Activated naive CD4-positive, alpha-beta T cell treated with anti-CD3 and anti-CD28 coated beads, Interleukin-2, amount 50 U/mL, for 72 hours (primary cell): Measurements from ENCODE around the gene RAMP3. TPM values are rescaled to one million over a fixed set of nuclear protein-coding genes. Genes with fewer than 3 reads are reported as not detected.

Experiments
- ATAC-seq, 2 donors: fragments of 150-1000 bp; cut with Tn5 transposase; 2 replicates each; pipeline ENCODE4 v1.10.0; 2021; ENCODE audit warnings: mild to moderate bottlenecking in 2 of 2, moderate library complexity in 2 of 2
- DNase-seq, 2 donors: peaks; one replicate each; pipeline ENCODE4 v3.0.0; 2021 to 2022; ENCODE audit warnings: low spot score in 2 of 2
- H3K27ac Mint-ChIP-seq, 2 donors: one replicate each; pipeline ENCODE4 v1.8.0; 2022; ENCODE audit warnings: mild to moderate bottlenecking in 2 of 2, mixed read lengths in 2 of 2
- H3K36me3 Mint-ChIP-seq, 2 donors: one replicate each; pipeline ENCODE4 v1.8.0; 2022; ENCODE audit warnings: mixed read lengths in 2 of 2
- H3K9me3 Mint-ChIP-seq, 2 donors: one replicate each; pipeline ENCODE4 v1.8.0; 2022; ENCODE audit warnings: mixed read lengths in 2 of 2
- total RNA-seq, 2 donors: library from RNA; stranded (reverse); gene quantifications; one replicate each; pipeline ENCODE4 v1.2.3, GENCODE V29; 2022

RAMP3 gene
- total RNA-seq, 2 donors from 2014 or later, result 0.50 TPM; not detected in 1

DNA sequence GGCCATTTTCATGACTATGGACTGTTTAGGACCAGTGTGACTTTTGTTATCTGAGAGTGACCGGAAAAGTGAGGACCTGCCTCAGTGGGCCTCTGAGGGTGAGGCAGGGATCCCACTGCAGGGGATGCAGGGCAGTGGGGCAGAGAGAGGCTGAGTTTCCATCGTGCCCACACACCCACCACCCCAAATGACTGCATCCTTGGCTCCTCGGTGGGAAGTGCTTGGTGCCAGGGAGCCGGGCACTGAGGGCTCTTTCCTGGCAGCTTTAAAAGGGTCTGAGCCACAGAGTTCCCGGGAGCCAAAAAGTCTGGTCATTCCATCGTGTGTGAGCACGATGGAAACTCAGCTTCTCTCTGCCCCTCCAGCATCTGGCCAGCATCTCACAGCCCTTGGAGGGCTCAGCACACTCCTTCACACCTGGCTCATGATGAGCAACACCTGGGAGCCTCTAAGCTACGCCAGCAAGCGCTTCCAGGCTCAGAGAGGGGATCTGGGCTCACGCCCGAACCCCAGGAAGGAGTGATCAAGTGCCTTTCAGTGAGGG is 59.1 kb downstream of the RAMP3 start:
- no peak overlapping the region for H3K27ac Mint-ChIP-seq
- ATAC-seq (no peak), DNase-seq (no peak)
- H3K36me3 Mint-ChIP-seq, result peaks cover 0 to 6% of the 10 kb centered on the region in 2 donors
- peaks cover 0 to 5% of the 10 kb centered on the region in 2 donors for H3K9me3 Mint-ChIP-seq

DNA sequence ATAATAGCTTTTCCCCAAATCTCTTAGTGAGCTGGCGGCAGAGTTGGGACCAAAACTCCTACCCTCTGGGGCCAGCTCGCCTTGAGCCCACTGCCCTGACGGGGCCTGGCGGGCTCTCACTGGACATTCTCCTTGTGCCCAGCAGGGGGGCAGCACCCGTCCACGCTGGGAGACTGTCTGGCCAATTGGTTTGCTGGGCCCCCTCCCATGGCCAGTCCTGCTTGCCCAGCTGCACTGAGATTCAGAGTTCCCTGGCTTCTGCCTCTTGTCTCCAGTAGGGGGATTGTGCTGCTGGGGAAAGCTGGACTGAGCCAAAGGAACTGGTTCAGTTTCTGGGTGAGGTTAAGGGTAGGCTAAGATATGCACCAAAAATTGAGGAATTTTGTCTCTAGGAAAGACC is 59.8 kb downstream of the RAMP3 start:
- ATAC-seq (no peak), DNase-seq (no peak)
- H3K36me3 Mint-ChIP-seq, result no peaks in the 10 kb centered on the region
- peaks cover 0 to 5% of the 10 kb centered on the region in 2 donors for H3K9me3 Mint-ChIP-seq
- H3K27ac Mint-ChIP-seq, result no peak overlapping the region

DNA sequence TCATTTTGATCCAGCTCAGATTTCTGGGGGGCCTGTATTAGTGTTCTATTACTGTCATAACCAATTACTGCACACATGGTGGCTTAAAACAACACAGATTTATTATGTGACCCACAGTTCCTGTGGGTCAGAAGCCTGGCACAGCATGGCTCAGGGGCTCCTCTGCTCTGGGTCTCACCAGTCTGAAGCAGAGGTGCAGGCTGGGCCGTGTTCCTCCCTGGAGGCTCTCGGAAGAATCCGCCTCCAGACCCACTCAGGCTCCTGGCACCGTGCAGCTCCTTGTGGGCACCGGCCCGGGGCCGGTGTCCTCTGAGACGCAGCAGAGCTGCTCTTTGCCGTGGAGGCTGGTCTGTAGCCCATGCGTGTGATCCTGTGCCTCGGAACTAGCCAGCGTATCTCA is 61.5 kb downstream of the RAMP3 start:
- H3K9me3 Mint-ChIP-seq, result no peaks in the 10 kb centered on the region
- no peak for ATAC-seq

DNA sequence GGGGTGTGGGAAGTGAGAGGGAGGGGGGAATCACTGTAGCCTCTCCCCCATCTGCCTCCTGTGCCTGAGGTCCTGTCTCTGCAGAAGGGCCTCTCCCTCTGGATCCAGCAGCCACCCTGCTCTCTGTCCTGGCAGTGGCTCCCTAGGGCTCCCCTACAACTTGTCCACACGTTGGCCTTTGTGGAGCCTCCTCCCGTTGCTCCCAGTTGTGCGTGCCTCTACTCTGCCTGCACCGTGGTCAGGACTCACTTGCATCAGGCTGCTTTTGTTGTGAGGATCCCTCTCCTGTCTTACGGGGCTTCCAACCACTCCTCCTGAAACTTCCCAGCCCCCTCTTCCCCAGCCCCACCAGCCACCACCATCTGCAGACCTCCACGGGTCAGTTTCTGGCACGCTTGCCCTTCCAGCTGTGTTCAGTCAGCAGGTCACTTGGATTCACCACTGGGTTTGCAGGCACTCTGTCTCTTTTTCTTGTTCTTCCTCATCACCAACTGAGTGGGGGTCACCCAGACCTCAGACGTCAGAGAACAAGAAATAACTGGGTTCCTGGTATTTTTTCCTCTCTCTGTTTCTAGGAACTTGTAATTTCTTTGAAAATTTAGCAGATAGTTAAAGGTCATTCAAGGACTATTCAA is 62.3 kb downstream of the RAMP3 start:
- no peak overlapping the region for H3K27ac Mint-ChIP-seq
- no peaks in the 10 kb centered on the region for H3K36me3 Mint-ChIP-seq
- DNase-seq (no peak), ATAC-seq (no peak)
- H3K9me3 Mint-ChIP-seq, result no peaks in the 10 kb centered on the region

More for the DNA sequence above, 61.5 kb downstream of the RAMP3 start:
- no peak overlapping the region for H3K27ac Mint-ChIP-seq
- no peak for DNase-seq
- H3K36me3 Mint-ChIP-seq, result no peaks in the 10 kb centered on the region

DNA sequence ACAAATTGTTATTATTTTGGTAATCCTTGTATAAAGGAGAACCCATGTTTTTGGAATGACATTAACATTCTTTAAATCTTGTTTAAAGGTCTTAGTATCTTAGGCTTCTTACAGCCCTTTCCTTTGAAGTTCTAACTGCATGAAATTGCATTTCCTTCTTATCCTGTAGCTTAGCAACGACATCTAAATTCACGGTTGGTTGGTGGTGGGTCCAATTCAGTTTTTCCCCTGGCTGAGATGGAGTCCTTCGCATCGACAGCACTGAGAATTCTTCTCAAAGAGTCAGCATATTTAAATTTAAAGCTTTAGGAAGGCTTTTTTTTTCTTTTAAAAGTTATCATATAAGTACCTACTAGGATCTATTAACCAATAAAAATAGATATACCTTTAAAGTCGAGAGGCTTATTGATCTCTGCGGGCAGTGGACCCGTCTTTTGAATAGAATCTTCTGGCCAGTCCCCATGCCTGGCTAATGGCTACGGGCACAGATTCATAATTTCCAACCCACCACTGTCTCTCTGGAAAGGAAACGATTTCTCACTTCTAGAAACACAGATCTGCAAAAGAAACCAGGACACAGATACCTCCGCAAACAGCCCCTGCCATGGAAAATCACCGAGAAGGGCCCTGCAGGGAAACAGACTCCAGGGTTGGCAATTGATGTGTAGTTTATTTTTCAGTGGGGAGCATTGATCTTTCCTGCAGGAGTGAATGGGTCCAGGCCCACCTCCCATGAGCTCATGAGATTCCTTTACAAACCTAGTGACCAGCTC is 63.4 kb downstream of the RAMP3 start:
- no peaks in the 10 kb centered on the region for H3K36me3 Mint-ChIP-seq
- DNase-seq (no peak), ATAC-seq (no peak)
- H3K9me3 Mint-ChIP-seq, result no peaks in the 10 kb centered on the region
- H3K27ac Mint-ChIP-seq, result no peak overlapping the region

DNA sequence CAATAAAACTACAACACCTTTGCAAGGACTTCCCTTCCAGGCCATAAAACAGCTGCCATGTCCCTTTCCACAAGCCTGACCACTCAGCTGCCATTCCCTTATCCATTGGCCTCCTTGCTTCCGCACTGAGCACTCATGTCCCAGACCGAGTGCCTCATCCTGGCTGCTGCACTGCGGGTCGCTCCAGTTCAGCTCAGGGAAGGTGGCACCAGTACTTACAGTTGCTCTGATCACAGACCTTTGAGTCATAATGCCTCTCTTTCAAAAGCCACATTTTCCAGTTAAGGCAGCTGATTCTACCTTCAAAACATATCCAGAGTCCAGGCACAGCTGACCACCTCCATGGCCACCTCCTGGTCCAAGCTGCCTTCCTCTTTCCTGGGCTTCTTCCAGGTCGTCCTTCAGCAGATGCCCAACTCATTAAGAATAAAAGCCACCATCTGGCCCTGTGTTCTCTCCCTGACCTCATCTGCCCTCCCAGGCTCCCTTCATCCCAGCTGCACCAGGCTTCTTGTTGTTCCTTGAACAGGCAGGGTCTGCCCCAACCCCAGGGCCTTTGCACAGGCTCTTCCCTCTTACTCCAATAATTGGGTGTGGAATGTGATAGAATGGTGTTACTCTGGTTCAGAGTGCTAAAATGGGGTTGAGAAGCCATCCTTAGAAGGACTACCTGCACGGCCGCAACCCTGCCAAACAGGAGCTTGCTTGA is 64.5 kb downstream of the RAMP3 start:
- no peaks in the 10 kb centered on the region for H3K36me3 Mint-ChIP-seq
- ATAC-seq, result no peak

DNA sequence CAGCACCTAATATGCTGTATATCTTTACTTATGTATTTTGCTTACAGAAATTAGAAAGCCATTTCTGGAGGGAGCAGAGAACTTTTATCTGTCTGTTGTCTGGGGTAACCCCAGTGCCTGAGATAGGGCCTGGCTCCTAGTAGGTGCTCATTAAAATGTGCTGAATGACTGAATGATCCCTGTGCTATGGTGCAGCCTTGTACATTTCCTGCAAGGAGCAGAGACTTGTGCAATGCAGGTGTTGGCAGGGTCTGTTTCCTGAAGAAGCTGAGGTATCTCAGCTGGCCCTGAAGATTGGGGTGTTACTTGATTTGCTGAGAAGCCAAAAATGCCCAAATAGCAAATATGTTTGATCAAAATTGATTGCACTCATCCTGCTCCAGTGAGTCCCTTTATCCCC is 65.5 kb downstream of the RAMP3 start:
- DNase-seq (no peak), ATAC-seq (no peak)
- Mint-ChIP-seq H3K9me3 (no peaks in the 10 kb centered on the region), H3K36me3 (no peaks in the 10 kb centered on the region), H3K27ac (no peak overlapping the region)

More for the DNA sequence above, 64.5 kb downstream of the RAMP3 start:
- H3K9me3 Mint-ChIP-seq, result no peaks in the 10 kb centered on the region
- DNase-seq, result no peak
- no peak overlapping the region for H3K27ac Mint-ChIP-seq

DNA sequence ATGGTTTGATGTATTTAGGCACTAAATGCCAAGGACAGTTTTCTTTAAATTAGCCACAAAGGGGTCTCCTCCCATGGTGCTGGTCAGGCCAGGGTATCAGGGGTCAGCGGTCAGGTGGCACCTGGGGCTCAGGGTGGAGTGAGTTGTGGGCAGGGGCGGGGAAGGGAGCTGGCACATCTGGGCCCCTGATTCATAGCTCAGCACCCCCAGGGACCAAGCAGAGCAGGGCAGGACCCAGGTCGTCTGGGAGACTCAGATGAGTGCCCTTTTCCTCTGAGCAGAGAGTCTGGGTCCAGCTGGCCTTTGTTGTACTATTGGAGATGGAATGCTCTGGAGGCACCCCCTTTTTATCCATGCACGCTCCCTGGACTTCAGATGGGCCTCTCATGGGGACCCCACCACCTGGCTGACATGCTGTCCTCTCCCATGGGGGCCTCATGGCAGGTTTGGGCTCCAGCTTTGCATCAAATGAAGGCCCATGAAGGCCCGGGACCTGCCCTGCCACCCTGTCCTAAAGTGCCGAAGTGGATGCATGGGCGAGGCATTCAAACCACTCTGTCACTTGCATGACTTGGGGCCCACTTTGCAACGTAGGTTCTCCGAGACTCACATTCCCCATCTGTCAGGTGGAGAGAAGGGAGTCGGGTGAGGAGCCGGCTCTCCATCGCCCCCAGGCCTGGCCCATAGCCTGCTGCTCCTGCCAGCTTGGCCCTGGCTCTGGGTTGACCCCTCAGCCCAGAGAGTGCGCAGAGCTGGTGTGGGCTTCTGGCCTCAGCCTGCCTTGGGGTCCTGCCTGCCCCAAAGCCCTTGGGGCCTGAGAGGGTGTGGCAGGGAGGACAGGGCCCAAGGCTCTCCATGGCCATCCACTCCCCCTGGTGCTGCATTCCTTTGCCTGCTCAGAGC is 66.4 kb downstream of the RAMP3 start:
- H3K9me3 Mint-ChIP-seq, result no peaks in the 10 kb centered on the region
- H3K36me3 Mint-ChIP-seq, result no peaks in the 10 kb centered on the region
- H3K27ac Mint-ChIP-seq, result no peak overlapping the region
- ATAC-seq (no peak), DNase-seq (no peak)

DNA sequence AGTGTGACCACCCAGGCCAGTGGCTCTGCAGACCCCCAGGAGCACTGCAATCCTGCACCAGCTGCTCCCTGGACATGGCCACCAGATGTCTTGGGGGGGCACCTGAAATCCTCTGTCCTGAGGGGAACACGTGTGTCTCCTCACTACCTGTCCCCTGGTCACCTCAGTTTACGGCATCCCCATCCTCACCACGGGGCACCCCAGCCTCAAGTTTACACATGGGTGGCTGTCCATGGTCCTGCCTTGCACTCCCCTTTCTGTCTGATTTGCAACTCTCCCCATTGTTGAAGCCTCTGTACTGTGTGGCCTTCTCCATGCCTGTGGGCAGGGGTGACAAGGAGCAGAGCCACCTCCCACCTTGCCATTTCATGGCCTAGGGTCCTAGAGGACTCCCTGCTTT is 67.2 kb downstream of the RAMP3 start:
- Mint-ChIP-seq H3K9me3 (no peaks in the 10 kb centered on the region), H3K27ac (peak overlapping the region in 1 of 2 donors; percentile 33), H3K36me3 (no peaks in the 10 kb centered on the region)
- ATAC-seq, result no peak
- no peak for DNase-seq

DNA sequence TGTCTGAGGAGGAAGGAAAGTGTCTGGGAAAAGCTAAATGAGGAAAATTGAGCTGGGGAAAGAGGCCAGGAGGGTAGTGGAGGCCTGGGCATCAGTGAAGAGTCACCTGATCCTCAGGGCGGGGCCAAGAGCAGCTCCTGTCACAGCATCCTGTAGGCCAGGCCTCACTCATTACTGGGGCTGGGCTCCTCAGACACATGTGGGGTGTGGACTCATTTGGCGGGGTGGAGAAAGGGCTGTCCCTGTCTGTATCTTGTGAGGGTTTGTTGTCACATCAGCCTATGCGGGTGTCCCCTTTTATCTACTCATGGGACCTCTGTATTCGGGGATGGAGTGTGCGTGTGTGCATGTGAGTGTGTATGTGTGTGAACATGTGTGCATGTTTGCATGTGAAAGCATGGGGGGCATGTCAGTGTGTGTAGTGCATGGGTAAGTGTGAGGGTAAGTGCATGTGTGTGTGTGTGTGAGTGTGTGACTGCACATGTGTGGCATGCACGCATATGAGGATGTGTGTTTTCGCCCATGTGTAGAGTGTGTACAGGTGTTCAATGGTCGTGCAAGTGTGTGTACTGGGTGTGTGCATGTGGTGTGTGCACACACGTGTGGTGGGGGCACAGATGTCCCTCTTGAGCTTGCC is 67.8 kb downstream of the RAMP3 start:
- peak overlapping the region in 1 of 2 donors; percentile 33 for H3K27ac Mint-ChIP-seq
- DNase-seq (no peak), ATAC-seq (no peak)
- no peaks in the 10 kb centered on the region for H3K36me3 Mint-ChIP-seq
- H3K9me3 Mint-ChIP-seq, result no peaks in the 10 kb centered on the region

DNA sequence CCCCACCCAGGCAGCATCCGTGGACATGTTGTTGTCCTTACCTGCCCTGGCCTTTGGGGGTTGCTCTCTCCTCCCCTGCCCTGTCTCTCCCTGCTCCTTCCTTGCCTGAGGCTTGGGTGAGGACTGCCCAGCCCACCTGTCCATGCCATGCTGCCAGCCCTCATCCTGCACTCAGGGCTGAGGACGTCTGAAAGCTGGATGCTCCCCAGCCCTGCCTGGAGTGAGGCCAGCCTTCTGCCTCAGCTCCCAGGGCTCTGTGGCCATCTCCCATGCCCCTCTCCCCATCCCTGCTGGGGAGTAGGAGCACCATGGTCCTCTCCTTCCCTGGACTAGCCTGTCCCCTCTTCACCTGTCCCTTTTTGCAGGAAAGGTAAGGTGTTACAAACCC is 68.4 kb downstream of the RAMP3 start:
- no peaks in the 10 kb centered on the region for H3K36me3 Mint-ChIP-seq
- no peaks in the 10 kb centered on the region for H3K9me3 Mint-ChIP-seq
- DNase-seq (no peak), ATAC-seq (no peak)
- no peak overlapping the region for H3K27ac Mint-ChIP-seq

DNA sequence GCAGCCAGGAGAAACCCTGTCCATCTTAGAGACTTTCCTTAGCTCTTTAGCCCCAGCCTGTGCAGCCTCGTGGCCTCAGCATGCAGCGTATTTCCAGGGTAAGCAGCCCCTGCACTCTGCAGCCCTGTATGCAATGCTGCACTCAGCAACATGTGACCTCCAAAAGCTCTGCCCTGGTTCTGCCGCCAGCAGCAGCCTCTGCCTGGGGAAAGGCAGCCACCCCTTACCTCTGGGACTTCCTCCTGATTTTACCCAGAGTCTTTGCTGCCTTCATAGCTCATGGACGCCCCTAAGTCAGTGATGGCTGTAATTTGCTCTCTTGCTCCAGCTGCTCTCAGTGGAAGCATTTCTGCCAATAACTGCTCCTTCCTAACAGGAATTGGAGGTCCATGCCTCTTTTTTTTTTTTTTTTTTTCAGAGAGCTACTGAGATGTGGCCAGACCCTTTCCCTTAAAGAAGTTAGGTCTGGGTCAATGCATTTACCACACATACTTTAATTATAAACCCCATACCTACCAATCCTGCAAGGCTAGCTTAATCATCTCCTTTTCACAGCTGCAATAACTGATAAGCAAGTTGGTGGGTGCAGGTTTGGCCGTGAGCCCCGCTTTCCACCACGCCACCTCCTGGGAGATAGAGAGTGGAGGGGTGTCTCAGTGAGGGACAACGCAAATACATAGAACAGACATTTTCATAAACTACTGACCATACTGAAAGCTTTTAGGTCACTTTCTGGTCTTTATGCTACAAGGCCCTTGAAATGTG is 71.7 kb downstream of the RAMP3 start:
- Mint-ChIP-seq H3K9me3 (no peaks in the 10 kb centered on the region), H3K36me3 (no peaks in the 10 kb centered on the region), H3K27ac (no peak overlapping the region)
- DNase-seq (no peak), ATAC-seq (no peak)

DNA sequence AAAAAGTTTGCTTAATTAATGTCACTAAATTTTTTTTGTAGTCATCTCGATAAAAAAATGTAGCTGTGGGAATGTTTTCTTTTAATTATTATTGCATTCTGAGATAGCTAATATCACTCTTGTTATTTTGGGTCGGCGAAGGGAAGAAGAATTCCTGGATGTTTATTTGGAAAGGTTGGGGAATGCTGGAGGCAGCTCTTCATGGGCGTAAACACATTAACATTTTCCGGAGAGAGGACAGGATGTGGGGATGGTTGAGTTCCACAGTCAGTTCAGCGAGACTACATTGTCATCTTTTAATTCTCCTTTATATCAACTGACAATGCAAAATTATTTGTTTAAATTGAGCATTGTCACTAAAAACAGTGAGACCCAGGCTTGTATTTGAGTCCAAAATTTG is 72.5 kb downstream of the RAMP3 start:
- ATAC-seq (no peak), DNase-seq (no peak)
- no peaks in the 10 kb centered on the region for H3K36me3 Mint-ChIP-seq
- H3K9me3 Mint-ChIP-seq, result no peaks in the 10 kb centered on the region
- H3K27ac Mint-ChIP-seq, result no peak overlapping the region

DNA sequence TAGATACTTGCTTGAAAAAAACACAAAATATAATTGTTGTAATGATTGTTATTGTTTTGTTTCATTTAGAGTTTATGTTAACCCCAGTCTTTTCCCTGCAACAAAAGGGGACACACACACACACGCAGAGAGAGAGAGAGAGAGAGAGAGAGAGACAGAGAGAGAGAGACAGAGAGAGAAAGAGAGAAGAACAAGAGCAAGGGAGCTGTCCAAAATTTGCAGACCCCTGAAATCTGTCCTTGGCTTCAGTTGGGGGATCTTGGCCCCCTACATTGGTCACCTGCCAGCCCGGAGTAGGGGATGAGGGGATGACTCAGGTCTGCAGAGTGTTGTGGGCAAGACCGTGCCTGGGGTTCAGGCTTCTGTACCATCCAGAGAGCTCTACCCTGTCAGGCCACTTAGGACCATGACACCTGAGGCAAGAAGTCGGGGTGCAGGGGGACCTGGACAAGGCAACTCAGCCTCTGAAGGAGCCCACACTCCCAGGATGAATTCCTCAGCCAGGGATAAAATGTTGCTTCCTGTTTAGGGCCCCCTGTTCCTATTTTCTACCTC is 73.1 kb downstream of the RAMP3 start:
- H3K9me3 Mint-ChIP-seq, result no peaks in the 10 kb centered on the region
- no peak overlapping the region for H3K27ac Mint-ChIP-seq
- H3K36me3 Mint-ChIP-seq, result no peaks in the 10 kb centered on the region
- no peak for ATAC-seq
- DNase-seq, result no peak

DNA sequence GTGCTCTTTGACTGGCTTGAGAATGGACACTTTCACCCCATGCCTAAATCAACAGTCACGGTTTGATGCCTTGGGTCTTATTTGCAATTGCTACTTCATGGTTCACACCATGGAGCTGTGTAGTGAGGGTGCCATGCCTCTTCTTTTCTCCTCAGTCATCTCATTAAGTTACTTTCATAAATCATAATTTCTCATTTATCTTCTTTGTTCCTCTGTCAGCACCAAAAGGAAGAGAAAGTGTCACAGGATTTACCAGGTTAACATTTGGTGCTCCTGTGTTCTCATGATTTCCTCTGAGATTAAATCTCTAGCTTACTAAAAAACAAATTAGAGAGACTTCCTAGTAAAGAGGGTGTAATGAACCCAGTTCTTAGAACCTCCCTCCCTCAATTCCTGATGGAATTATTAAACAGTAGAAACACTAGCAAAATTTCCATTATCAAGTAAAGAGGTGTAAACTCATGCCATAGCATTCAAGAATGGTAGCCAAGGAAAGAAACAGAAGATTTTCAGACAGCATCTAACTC is 75.7 kb downstream of the RAMP3 start:
- DNase-seq (no peak), ATAC-seq (no peak)
- Mint-ChIP-seq H3K36me3 (no peaks in the 10 kb centered on the region), H3K27ac (no peak overlapping the region), H3K9me3 (no peaks in the 10 kb centered on the region)
